HepG2 (cell line): ENCODE results near the gene NENF. TPM values are rescaled to one million over a fixed set of nuclear protein-coding genes. Genes with fewer than 3 reads are reported as not detected.

ENCODE experiments used
- KMT2B ChIP-seq: IDR thresholded peaks from 2 replicates; pipeline ENCODE4 v1.6.1; 2016; ENCODE audit warnings: missing genetic modification reagents, missing compliant biosample characterization
- MAZ ChIP-seq, 2 experiments: sonication (generic) in 1 of 2; formaldehyde crosslinking in 1 of 2; IDR thresholded peaks; 2 replicates each; pipeline versions ENCODE4 v1.5.0 to v1.6.1; 2012 to 2020; ENCODE audit warnings: low read depth in 2 of 2, mild to moderate bottlenecking in 2 of 2, borderline replicate concordance in 1 of 2, improper control_type of control experiment in 1 of 2, low read length in 1 of 2, missing genetic modification reagents in 1 of 2, moderate library complexity in 1 of 2
- MEIS2 ChIP-seq: sonication (generic); formaldehyde crosslinking; IDR thresholded peaks from 2 replicates; pipeline ENCODE4 v1.9.0; 2021; ENCODE audit warnings: mild to moderate bottlenecking, missing genetic modification reagents
- POLR2A ChIP-seq, 2 experiments: IDR thresholded peaks; 2 replicates each; pipeline ENCODE4 v1.6.1; 2011; ENCODE audit warnings: low read depth in 2 of 2, low read length in 2 of 2, mild to moderate bottlenecking in 1 of 2, moderate library complexity in 1 of 2; ENCODE audit not compliant: insufficient read depth in 1 of 2
- RBFOX2 ChIP-seq: fragments of 200-400 bp; formaldehyde crosslinking; IDR thresholded peaks from 2 replicates; pipeline ENCODE4 v1.6.1; 2017; ENCODE audit warnings: low read depth, mild to moderate bottlenecking, low read length
- SALL1 ChIP-seq: sonication (generic); formaldehyde crosslinking; IDR thresholded peaks from 2 replicates; pipeline ENCODE4 v1.8.0; 2022; ENCODE audit warnings: mild to moderate bottlenecking, missing genetic modification reagents
- SOX6 ChIP-seq, 2 experiments: fragments of 450-650 bp in 1 of 2; sonication (generic) in 1 of 2; formaldehyde crosslinking in 1 of 2; IDR thresholded peaks; 2 replicates each; pipeline versions ENCODE4 v1.4.0 to v1.6.1; 2017 to 2020; ENCODE audit warnings: antibody characterized with exemption in 1 of 2, mild to moderate bottlenecking in 1 of 2, missing genetic modification reagents in 1 of 2
- SP5 ChIP-seq: IDR thresholded peaks from 2 replicates; pipeline ENCODE4 v1.6.1; 2016; ENCODE audit warnings: low read depth, borderline replicate concordance
- THAP11 ChIP-seq: IDR thresholded peaks from 2 replicates; pipeline ENCODE4 v1.6.1; 2016; ENCODE audit warnings: missing biosample characterization, missing genetic modification reagents
- ZBTB2 ChIP-seq: sonication (generic); formaldehyde crosslinking; IDR thresholded peaks from 2 replicates; pipeline ENCODE4 v1.8.0; 2022; ENCODE audit warnings: low read depth, missing genetic modification reagents
- ZBTB20 ChIP-seq: sonication (generic); formaldehyde crosslinking; IDR thresholded peaks from 2 replicates; pipeline ENCODE4 v1.8.1; 2023; ENCODE audit warnings: missing genetic modification reagents, low read depth, mild to moderate bottlenecking, borderline replicate concordance
- ZNF230 ChIP-seq: sonication (generic); formaldehyde crosslinking; IDR thresholded peaks from 2 replicates; pipeline ENCODE4 v1.4.0; 2020; ENCODE audit warnings: mild to moderate bottlenecking, missing genetic modification reagents
- ZNF724P ChIP-seq: sonication (generic); formaldehyde crosslinking; IDR thresholded peaks from 2 replicates; pipeline ENCODE4 v1.8.0; 2022; ENCODE audit warnings: missing genetic modification reagents, borderline replicate concordance
- ZNF777 ChIP-seq: sonication (generic); formaldehyde crosslinking; IDR thresholded peaks from 2 replicates; pipeline ENCODE4 v1.4.0; 2020; ENCODE audit warnings: missing genetic modification reagents
- polyA plus RNA-seq, 8 experiments: library from polyadenylated mRNA; depleted of rRNA in 3 of 8; stranded (reverse) in 7 of 8; unstranded in 1 of 8; fragments of >200 nt; fragmentation: Illumina TruSeq in 4 of 8; extraction: Trizol in 4 of 8; gene quantifications; 2 replicates each; pipeline versions ENCODE4 v1.2.1 to v1.2.3, GENCODE V29; 2011 to 2016; ENCODE audit warnings: low read depth in 4 of 8, missing spikeins in 1 of 8, mixed read lengths in 1 of 8; ENCODE audit not compliant: insufficient read depth in 1 of 8
- total RNA-seq, 5 experiments: library from RNA; depleted of rRNA; stranded (reverse); fragments of >200 nt; fragmentation: Illumina TruSeq; extraction: Trizol; gene quantifications; 2 replicates each; pipeline ENCODE4 v1.2.3, GENCODE V29; 2016; ENCODE audit warnings: low read depth in 1 of 5
- TF ChIP-seq, protein P1 (sequence below): sonication (generic); formaldehyde crosslinking; IDR thresholded peaks from 2 replicates; pipeline ENCODE4 v1.5.0; 2020; ENCODE audit warnings: mild to moderate bottlenecking, missing genetic modification reagents
- TF ChIP-seq, protein P2 (sequence below): sonication (generic); formaldehyde crosslinking; IDR thresholded peaks from 2 replicates; pipeline ENCODE4 v1.4.0; 2020; ENCODE audit warnings: missing genetic modification reagents
- TF ChIP-seq, protein P3 (sequence below): sonication (generic); formaldehyde crosslinking; IDR thresholded peaks from 2 replicates; pipeline ENCODE4 v1.5.1; 2020; ENCODE audit warnings: mild to moderate bottlenecking, missing genetic modification reagents, moderate library complexity
- TF ChIP-seq, protein P4 (sequence below): IDR thresholded peaks from 2 replicates; pipeline ENCODE4 v1.6.1; 2016; ENCODE audit warnings: low read depth, borderline replicate concordance

NENF gene
- total and polyA plus RNA-seq, 2 of the 13 experiments (the other 11 are each of a cell fraction or from before 2014, with no cell fraction given), result 31.7 to 40.4 TPM

DNA sequence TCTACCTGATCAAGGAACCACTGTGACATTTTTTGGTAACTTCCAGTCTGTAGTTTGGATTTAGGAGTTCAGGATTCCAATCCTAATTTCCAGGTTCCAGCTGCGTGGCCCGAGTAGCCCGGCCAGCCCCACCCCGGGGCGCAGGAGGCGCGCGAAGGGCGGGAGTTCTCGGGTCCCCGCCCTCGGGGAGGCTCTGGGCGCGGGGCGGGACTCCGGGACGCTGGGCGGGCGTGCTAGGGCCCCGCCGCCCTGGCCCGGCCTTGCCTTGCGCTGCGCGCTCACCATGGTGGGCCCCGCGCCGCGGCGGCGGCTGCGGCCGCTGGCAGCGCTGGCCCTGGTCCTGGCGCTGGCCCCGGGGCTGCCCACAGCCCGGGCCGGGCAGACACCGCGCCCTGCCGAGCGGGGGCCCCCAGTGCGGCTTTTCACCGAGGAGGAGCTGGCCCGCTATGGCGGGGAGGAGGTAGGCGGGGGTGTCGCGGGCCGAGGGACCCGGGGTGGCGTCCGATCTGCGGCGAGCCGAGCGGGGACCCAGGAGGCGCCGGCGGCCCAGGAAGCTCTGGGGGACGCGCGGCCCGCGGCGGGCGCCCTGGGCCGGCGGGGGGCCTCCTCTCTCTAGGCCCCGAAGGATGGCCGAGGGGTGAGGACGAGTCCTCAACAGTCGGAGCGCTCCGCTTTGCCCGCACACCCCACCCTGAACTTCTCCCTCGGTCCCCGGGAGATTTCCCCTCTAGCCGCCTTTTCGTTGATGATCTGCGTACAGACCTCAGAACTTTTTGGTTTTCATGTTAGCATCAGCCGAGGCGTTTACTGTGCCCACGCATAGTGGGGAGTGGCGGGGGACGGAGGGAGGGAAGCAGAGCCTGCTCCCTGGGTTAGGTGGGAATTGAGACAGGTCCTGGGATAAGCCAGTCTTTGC, at the start of gene NENF (continued):
- TF ChIP-seq RBFOX2 (peak; percentile 56; the same call in 1 of the 2 replicates), ZBTB2 (CRISPR knock-in tag) (peak; percentile 39; the same call in 1 of the 2 replicates), KMT2B (CRISPR knock-in tag) (0 out of 2 replicates have a peak, but pooled peaks have one; percentile 45), ZNF724P (CRISPR knock-in tag) (no peak), ZBTB20 (CRISPR knock-in tag) (no peak), SP5 (CRISPR knock-in tag) (peak; percentile 49; the same call in 1 of the 2 replicates), MAZ (IDR thresholded peaks at IDR 0.05; ENCODE audit: borderline replicate concordance, low read depth, low read length) (peak; percentile 33; the same call in 1 of the 2 replicates), MAZ (CRISPR knock-in tag; IDR thresholded peaks at IDR 0.05; ENCODE audit: low read depth) (no peak), POLR2A (IDR thresholded peaks at IDR 0.05; ENCODE audit: insufficient read depth in 1 of 2, low read depth in 2 of 2, low read length in 2 of 2) (peak in 1 of 2 experiments; percentile 63; a peak in 3 of 4 replicates), ZNF230 (CRISPR knock-in tag) (no peak), MEIS2 (0 out of 2 replicates have a peak, but pooled peaks have one; percentile 22), SALL1 (CRISPR knock-in tag) (peak; percentile 28; the same call in 1 of the 2 replicates), SOX6 (IDR thresholded peaks at IDR 0.05) (no peak), SOX6 (CRISPR knock-in tag; IDR thresholded peaks at IDR 0.05) (no peak), ZNF777 (peak; percentile 42; the same call in 1 of the 2 replicates), THAP11 (CRISPR knock-in tag) (0 out of 2 replicates have a peak, but pooled peaks have one; percentile 20)
- TF ChIP-seq, protein P1, sequence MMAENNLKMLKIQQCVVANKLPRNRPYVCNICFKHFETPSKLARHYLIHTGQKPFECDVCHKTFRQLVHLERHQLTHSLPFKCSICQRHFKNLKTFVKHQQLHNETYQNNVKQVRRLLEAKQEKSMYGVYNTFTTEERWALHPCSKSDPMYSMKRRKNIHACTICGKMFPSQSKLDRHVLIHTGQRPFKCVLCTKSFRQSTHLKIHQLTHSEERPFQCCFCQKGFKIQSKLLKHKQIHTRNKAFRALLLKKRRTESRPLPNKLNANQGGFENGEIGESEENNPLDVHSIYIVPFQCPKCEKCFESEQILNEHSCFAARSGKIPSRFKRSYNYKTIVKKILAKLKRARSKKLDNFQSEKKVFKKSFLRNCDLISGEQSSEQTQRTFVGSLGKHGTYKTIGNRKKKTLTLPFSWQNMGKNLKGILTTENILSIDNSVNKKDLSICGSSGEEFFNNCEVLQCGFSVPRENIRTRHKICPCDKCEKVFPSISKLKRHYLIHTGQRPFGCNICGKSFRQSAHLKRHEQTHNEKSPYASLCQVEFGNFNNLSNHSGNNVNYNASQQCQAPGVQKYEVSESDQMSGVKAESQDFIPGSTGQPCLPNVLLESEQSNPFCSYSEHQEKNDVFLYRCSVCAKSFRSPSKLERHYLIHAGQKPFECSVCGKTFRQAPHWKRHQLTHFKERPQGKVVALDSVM, result 0 out of 2 replicates have a peak, but pooled peaks have one; percentile 7
- TF ChIP-seq, protein P2, sequence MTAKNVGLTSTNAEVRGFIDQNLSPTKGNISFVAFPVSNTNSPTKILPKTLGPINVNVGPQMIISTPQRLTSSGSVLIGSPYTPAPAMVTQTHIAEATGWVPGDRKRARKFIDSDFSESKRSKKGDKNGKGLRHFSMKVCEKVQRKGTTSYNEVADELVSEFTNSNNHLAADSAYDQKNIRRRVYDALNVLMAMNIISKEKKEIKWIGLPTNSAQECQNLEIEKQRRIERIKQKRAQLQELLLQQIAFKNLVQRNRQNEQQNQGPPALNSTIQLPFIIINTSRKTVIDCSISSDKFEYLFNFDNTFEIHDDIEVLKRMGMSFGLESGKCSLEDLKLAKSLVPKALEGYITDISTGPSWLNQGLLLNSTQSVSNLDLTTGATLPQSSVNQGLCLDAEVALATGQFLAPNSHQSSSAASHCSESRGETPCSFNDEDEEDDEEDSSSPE, result peak; percentile 83
- TF ChIP-seq, protein P3, sequence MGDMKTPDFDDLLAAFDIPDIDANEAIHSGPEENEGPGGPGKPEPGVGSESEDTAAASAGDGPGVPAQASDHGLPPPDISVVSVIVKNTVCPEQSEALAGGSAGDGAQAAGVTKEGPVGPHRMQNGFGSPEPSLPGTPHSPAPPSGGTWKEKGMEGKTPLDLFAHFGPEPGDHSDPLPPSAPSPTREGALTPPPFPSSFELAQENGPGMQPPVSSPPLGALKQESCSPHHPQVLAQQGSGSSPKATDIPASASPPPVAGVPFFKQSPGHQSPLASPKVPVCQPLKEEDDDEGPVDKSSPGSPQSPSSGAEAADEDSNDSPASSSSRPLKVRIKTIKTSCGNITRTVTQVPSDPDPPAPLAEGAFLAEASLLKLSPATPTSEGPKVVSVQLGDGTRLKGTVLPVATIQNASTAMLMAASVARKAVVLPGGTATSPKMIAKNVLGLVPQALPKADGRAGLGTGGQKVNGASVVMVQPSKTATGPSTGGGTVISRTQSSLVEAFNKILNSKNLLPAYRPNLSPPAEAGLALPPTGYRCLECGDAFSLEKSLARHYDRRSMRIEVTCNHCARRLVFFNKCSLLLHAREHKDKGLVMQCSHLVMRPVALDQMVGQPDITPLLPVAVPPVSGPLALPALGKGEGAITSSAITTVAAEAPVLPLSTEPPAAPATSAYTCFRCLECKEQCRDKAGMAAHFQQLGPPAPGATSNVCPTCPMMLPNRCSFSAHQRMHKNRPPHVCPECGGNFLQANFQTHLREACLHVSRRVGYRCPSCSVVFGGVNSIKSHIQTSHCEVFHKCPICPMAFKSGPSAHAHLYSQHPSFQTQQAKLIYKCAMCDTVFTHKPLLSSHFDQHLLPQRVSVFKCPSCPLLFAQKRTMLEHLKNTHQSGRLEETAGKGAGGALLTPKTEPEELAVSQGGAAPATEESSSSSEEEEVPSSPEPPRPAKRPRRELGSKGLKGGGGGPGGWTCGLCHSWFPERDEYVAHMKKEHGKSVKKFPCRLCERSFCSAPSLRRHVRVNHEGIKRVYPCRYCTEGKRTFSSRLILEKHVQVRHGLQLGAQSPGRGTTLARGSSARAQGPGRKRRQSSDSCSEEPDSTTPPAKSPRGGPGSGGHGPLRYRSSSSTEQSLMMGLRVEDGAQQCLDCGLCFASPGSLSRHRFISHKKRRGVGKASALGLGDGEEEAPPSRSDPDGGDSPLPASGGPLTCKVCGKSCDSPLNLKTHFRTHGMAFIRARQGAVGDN (CRISPR knock-in tag), result peak; percentile 61
- TF ChIP-seq, protein P4, sequence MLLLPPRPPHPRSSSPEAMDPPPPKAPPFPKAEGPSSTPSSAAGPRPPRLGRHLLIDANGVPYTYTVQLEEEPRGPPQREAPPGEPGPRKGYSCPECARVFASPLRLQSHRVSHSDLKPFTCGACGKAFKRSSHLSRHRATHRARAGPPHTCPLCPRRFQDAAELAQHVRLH, result no peak
